HuH-7 (cell line): ENCODE results near the gene DLG4.

Experiments
- DNase-seq: peaks from one replicate; pipeline ENCODE4 v3.0.0; 2011; ENCODE audit warnings: low spot score

DLG4 gene

DNA sequence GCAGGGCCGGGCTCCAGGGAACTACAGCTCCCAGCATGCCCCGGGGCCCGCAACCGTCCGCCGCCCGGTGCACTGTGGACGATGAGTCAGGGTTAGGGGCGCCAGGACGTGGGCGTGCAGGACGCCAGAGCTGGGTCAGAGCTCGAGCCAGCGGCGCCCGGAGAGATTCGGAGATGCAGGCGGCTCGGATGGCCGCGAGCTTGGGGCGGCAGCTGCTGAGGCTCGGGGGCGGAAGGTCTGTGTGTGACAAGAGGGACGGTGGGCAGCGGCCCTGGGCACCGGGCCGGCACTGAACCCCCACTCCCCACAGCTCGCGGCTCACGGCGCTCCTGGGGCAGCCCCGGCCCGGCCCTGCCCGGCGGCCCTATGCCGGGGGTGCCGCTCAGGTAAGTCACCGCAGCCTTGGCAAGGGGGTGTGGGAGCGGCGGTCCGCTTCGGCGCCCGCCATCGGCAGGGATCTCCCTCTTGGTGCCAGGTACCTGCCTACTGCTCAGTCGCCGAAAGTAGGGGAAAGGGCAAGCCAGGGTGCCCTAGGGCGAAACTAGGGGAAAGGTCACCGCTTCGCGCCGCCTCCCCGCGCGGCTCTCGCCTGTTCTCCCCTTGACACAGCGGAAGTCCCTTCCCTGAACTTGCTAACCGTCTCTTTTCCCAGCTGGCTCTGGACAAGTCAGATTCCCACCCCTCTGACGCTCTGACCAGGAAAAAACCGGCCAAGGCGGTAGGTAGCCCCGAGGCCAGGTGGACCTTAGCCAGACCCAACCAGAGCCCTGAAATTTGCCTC, at the start of gene DLG4, which contains the start of gene ACADVL:
DLG4 (minus strand) TSS at position 25 of the 781 bp plus-strand sequence.
ACADVL (plus strand) TSS at position 127 of the 781 bp plus-strand sequence; CDS start at position 174, 47 bp downstream.
- DNase-seq = peak; percentile 78

DNA sequence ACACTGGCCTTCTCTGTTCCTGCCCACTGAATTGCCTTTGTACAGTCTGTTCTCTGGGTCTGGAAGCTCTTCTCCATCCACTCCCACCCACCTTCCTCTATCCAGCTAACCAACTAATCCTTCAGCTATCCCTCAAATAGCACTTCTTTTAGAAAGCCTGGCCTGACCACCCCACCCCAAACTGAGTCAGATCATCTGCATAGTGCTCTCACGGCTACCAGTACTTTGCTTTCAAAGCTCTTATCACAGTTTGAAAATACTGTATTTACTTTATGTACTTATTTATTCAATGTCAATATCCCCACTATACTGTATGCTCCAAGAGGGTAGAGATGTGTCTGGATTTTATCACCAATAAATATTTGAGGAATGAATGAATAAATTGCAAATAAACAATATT, 47.1 kb upstream of the DLG4 start:
- DNase-seq = no peak

GRCh38 chr17:7263801-7264078, 44.1 kb upstream of the DLG4 start:
- DNase-seq = no peak

- no peak for DNase-seq
Observed at GRCh38 chr17:7262935-7263800, 43.5 kb upstream of the DLG4 start.

- DNase-seq = no peak
Observed at GRCh38 chr17:7262192-7262934, 42.7 kb upstream of the DLG4 start, which contains the start of gene CLDN7. TSS of gene CLDN7 (minus strand) at chr17:7262478. CDS start at chr17:7262043, 435 bp downstream.

DNA sequence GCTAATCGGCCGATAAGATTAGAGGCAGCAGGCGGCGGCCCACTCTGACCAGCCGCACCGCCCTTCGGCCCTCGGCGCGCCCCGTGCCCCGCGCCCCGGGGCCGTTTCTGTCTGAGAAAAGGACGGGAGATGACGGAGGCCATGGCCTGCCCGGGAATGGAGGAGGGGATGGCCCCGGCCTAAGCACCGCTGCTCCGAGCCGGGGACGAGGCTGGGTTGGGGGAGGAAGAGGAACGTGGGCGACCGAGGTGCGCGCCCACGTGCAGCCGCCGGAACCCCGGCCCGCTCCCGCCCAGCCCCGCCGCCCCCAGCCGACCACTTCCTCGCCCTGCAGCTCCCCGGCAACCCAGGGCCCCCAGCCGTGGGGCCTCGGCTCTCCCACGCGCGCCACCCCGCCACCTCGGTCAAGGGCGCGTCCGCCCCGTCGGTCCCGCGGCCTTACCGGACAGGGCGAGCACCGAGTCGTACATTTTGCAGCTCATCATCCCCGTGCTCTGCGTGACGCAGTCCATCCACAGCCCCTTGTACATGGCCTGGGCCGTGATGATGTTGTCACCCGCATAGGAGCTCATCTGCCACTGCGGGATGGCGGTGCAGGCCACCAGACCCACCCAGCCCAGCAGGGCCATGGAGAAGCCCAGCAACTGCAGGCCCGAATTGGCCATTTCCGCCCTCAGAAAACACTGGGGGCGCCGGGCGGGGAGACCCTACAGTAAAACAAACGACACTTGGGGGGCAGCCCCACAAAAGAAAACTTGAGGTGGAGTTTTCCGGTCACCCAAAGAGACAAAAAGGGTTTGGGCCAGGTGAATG, 41.9 kb upstream of the DLG4 start:
- DNase-seq = no peak

DNA sequence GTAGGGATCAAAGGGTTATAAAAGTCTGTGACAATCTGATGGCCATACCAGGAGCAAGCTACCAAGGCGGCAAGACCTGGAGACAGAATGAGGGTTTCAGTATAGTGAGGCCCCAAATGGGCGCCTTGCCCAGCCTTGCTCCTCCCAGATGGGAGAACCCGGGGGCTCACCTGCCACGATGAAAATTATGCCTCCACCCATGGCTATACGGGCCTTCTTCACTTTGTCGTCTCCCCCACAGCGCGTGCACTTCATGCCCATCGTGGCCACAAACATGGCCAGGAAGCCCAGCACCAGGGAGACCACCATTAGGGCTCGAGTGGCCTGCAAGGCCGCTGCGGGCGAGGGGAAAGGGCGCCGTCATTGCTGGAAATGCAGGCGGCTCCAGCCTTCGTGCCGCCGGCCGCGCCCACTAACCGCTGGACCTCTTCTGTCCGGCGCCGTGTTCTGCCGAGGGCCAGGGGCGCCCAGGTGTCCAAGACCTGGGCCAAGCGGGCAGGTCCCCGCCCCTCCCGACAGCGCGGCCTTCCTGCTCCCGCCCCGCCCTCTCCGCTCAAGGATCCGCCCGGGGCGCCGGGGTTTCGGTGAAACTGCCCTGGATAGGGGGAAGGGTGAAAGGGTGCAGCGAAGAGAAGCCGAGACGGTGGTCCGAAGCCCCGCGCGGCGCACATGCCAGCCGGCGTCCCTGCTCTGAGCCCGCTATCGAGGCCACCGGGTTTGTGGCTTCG, 41.2 kb upstream of the DLG4 start:
- no peak for DNase-seq

GRCh38 chr17:7260151-7260550, 40.5 kb upstream of the DLG4 start:
- DNase-seq = no peak

DNA sequence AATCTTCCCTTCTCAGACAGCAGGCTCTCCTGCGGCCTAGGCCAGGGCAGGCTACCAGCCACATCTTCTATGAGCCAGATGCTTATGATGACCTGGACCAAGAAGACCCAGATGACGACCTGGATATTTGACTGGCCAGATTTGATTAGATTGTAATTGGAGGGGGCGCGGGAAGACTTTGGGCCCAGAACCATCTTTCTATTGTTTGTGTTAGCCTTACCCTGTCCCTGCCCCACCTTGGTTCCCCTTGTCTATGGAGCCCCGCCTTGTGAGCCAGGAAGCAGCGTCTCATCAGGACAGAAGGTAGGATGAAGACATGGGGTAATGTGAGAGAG, 39.9 kb upstream of the DLG4 start:
- DNase-seq = no peak

DNA sequence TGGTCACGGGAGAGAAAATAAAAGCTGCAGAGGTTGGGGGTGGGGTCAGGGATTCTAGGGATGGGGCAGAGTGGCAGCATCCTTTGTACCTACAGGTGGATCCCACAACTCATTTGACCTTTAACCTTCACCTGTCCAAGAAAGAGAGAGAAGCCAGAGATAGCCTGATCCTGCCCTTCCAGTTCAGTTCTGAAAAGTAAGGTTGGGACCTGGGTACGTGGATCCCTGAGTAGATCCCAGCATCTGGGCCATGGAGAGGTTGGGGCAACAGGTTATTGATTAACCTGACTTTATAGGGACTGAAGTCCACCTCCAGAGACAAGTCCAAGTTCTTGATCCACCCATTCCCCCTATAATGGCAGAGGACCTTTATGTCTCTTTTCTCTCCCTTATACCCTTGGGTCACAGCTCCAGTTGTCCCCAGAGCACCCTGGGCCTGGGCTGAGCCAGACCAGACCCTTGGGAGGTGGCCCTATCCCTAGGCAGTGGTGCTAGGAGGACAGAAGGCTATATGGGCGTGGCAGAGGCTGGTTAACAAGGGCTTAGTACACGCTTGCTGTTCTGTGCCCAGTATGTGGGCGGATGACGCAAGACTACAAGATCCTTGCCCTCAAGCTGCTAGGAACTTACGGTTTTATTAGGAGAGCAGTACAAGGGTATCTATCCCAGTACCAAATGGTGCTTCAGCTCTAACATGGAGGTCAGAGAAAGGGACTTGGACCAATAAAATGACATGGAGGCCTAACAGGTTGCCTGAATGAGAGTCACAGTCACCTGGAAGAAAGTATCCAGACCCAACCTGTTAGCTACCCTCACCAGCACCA, 39.3 kb upstream of the DLG4 start:
- peak; percentile 80 for DNase-seq

DNA sequence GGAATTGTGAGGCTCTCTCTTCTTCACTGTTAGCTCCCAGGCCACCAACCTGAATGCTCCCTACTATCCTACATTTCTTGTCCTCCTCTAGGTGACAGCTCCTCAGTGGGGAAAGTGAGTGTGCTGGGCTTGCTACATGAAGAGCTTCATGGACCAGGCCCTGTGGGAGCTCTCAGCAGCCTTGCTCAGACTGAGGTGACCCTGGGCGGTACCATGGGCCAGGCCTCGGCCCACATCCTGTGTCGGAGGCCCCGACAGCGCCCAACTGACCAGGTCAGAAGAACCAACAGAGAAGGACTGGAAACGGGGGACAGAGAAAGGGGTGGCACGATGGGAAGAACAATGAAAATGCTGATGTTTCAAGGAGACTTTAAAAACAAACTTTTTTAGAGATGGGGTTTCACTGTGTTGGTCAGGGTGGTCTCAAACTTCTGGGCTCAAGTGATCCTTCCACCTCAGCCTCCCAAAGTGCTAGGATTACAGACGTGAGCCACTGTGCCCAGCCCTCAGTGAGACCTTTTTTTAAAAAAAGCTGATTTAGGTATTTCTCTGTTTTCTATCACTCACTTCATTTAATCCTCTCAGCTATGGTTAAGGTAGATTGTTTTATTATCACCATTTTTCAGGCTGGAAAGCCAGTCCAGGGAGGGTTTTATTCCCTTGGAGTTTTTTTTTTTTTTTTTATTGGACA, 37.3 kb upstream of the DLG4 start:
- DNase-seq = no peak

DNA sequence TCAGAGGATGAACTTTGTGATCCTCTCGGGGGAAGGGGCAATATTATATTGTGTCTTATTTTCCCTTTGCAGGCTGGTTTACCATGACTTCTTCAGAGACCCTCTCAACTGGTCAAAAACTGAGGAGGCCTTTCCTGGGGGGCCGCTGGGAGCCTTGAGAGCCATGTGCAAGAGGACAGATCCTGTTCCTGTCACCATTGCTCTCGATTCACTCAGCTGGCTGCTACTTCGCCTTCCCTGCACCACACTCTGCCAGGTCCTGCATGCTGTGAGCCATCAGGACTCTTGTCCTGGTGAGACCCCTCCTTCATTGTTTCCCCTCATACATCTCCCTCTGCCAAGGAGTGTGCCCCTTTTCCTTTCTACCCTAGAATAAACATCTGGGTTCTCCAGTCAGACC, 34.9 kb upstream of the DLG4 start:
- no peak for DNase-seq

DNA sequence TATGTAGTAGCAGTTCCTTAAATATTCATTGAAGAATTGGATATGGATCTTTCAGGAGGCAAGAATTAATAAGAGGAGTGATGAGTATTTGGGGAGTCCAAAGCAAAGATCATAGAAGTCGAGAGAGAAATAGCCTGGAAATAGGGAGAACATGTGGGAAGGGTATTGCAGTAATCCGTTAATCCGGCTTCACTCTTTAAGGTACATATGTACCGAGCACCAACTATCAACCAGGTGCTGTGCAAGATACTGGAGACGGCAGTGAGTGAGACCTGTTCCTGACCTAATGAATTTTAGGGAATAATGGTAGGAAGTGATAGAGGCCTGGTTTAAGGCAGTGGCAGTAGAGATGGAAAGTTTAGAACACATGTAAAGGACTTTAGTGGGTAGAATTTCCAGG, 33.4 kb upstream of the DLG4 start:
- no peak for DNase-seq

DNA sequence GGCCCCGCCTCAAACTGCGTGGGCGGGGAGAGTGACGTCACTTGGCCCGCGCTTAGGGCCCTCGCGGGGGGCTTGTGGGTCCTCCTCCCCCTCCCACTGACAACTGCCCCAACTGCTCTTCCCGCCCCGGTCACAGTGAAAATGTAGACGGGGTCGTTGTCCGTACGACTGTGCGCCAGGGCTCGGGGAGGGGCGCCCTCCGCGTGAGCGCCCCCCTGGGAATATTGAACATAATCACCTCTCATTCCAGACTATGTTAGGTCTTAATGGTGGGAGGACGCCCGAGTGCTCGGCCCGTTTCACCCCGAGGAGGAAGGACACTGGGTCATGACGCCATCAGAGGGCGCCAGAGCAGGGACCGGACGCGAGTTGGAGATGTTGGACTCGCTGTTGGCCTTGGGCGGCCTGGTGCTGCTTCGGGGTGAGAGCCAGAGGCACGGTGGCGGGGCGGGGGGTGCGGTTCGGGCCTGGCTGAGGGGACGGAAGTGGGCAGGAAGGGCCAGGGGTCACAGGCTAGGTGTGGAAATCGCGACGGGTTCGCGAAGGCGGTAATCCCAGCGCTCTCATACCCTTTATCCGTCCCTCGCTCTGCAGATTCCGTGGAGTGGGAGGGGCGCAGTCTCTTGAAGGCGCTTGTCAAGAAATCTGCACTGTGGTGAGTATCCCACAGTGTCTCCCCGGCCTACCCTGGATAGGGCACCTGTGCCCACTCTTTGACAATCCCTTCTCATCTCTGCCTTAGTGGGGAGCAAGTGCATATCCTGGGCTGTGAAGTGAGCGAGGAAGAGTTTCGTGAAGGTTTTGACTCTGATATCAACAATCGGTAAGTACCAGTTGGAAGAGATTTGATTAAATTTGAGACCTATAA, 32.8 kb upstream of the DLG4 start, which contains the start of gene ELP5:
ELP5 (plus strand) TSS at position 40 of the 868 bp plus-strand sequence; CDS start at position 376, 336 bp downstream.
- peak; percentile 81 for DNase-seq

GRCh38 chr17:7251661-7252175, 32.1 kb upstream of the DLG4 start, which contains the start of gene CTDNEP1:
TSS of gene CTDNEP1 (minus strand) at chr17:7251734. CDS start at chr17:7251296, 438 bp downstream.
- peak; percentile 91 for DNase-seq

GRCh38 chr17:7250695-7251627, 31.3 kb upstream of the DLG4 start:
- DNase-seq = no peak

GRCh38 chr17:7249830-7250229, 30.2 kb upstream of the DLG4 start:
- DNase-seq = no peak
